Measurements from ENCODE around the gene KCNMA1.
A peak's percentile ranks its signal among the peaks of the same experiment; 100 is the strongest.
"Not testable (repeated sequence)": the region's sequence is repeated elsewhere in the genome, so short reads cannot be mapped to it uniquely, and the experiment has no call there.

The KCNMA1 gene

GRCh38 chr10:77392236-77392721 is 245.3 kb downstream of the KCNMA1 start:
- no peak for DNase-seq (ENCODE audit: low read depth)

GRCh38 chr10:77391605-77392235 is 245.9 kb downstream of the KCNMA1 start:
- DNase-seq (ENCODE audit: low read depth), result peak; percentile 9

GRCh38 chr10:77390481-77390891 is 247.1 kb downstream of the KCNMA1 start:
- DNase-seq (ENCODE audit: low read depth), result no peak

- DNase-seq (ENCODE audit: low read depth), result no peak
Observed at GRCh38 chr10:77388571-77389100, 249.0 kb downstream of the KCNMA1 start.

- not testable (repeated sequence) for DNase-seq (ENCODE audit: low read depth)
Observed at GRCh38 chr10:77387701-77388100, 249.9 kb downstream of the KCNMA1 start.

- DNase-seq (ENCODE audit: low read depth), result no peak
Observed at GRCh38 chr10:77387247-77387646, 250.4 kb downstream of the KCNMA1 start.

- no peak for DNase-seq (ENCODE audit: low read depth)
Observed at GRCh38 chr10:77386838-77387237, 250.8 kb downstream of the KCNMA1 start.

GRCh38 chr10:77386365-77386764 is 251.2 kb downstream of the KCNMA1 start:
- DNase-seq (ENCODE audit: low read depth), result no peak

- DNase-seq (ENCODE audit: low read depth), result no peak
Observed at GRCh38 chr10:77385315-77385714, 252.3 kb downstream of the KCNMA1 start.

GRCh38 chr10:77383861-77384553 is 253.6 kb downstream of the KCNMA1 start:
- no peak for DNase-seq (ENCODE audit: low read depth)

GRCh38 chr10:77381750-77382149 is 255.9 kb downstream of the KCNMA1 start:
- no peak for DNase-seq (ENCODE audit: low read depth)

GRCh38 chr10:77380723-77381122 is 256.9 kb downstream of the KCNMA1 start:
- no peak for DNase-seq (ENCODE audit: low read depth)

GRCh38 chr10:77380191-77380590 is 257.4 kb downstream of the KCNMA1 start:
- no peak for DNase-seq (ENCODE audit: low read depth)

GRCh38 chr10:77378366-77379349 is 258.9 kb downstream of the KCNMA1 start:
- DNase-seq (ENCODE audit: low read depth), result no peak

- no peak for DNase-seq (ENCODE audit: low read depth)
Observed at GRCh38 chr10:77377678-77378352, 259.8 kb downstream of the KCNMA1 start.

- DNase-seq (ENCODE audit: low read depth), result no peak
Observed at GRCh38 chr10:77377034-77377433, 260.6 kb downstream of the KCNMA1 start.

GRCh38 chr10:77374189-77374656 is 263.4 kb downstream of the KCNMA1 start:
- no peak for DNase-seq (ENCODE audit: low read depth)

GRCh38 chr10:77371848-77372799 is 265.5 kb downstream of the KCNMA1 start:
- no peak for DNase-seq (ENCODE audit: low read depth)

- DNase-seq (ENCODE audit: low read depth), result no peak
Observed at GRCh38 chr10:77371421-77371820, 266.2 kb downstream of the KCNMA1 start.

GRCh38 chr10:77368006-77368405 is 269.6 kb downstream of the KCNMA1 start:
- DNase-seq (ENCODE audit: low read depth), result no peak

All from stimulated activated CD8-positive, alpha-beta memory T cell treated with anti-CD3 and anti-CD28 coated beads, Interleukin-4, amount 100 ng/mL, for 24 hours (primary cell).